HL-60 (cell line): Measurements from ENCODE around the gene SPATS2L.

Experiments
- GABPA ChIP-seq: IDR thresholded peaks from 2 replicates; pipeline ENCODE4 v1.6.1; 2012; ENCODE audit warnings: low read depth
- POLR2AphosphoS5 ChIP-seq: IDR thresholded peaks from 2 replicates; pipeline ENCODE4 v1.6.1; 2012; ENCODE audit warnings: low read depth
- TF ChIP-seq, protein P1 (sequence below): IDR thresholded peaks from one replicate; pipeline ENCODE4 v1.5.1; 2011; ENCODE audit warnings: low read length, control low read depth, inconsistent platforms; ENCODE audit not compliant: insufficient read depth
- TF ChIP-seq, protein P2 (sequence below): IDR thresholded peaks from 2 replicates; pipeline ENCODE4 v1.6.1; 2012; ENCODE audit warnings: low read depth; ENCODE audit not compliant: insufficient replicate concordance

DNA sequence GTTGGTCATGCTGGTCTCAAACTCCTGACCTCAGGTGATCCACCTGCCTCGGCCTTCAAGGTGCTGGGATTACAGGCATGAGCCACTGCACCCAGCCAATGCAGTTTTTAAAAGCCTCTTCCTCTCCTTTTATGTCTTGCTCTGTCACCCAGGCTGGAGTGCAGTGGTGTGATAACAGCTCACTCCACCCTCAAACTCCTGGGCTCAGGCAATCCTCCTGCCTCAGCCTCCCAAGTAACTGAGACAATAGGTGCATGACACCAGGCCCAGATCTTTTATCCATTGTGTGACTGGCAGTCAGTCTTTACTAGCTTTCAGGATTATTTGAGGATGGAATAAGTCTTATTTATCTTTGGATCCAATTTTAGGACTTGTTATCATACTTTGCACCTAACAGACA, 190.2 kb downstream of the SPATS2L start:
- TF ChIP-seq, protein P1, sequence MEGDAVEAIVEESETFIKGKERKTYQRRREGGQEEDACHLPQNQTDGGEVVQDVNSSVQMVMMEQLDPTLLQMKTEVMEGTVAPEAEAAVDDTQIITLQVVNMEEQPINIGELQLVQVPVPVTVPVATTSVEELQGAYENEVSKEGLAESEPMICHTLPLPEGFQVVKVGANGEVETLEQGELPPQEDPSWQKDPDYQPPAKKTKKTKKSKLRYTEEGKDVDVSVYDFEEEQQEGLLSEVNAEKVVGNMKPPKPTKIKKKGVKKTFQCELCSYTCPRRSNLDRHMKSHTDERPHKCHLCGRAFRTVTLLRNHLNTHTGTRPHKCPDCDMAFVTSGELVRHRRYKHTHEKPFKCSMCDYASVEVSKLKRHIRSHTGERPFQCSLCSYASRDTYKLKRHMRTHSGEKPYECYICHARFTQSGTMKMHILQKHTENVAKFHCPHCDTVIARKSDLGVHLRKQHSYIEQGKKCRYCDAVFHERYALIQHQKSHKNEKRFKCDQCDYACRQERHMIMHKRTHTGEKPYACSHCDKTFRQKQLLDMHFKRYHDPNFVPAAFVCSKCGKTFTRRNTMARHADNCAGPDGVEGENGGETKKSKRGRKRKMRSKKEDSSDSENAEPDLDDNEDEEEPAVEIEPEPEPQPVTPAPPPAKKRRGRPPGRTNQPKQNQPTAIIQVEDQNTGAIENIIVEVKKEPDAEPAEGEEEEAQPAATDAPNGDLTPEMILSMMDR: no peak
- TF ChIP-seq GABPA: no peak
- TF ChIP-seq POLR2AphosphoS5: no peak
- TF ChIP-seq, protein P2, sequence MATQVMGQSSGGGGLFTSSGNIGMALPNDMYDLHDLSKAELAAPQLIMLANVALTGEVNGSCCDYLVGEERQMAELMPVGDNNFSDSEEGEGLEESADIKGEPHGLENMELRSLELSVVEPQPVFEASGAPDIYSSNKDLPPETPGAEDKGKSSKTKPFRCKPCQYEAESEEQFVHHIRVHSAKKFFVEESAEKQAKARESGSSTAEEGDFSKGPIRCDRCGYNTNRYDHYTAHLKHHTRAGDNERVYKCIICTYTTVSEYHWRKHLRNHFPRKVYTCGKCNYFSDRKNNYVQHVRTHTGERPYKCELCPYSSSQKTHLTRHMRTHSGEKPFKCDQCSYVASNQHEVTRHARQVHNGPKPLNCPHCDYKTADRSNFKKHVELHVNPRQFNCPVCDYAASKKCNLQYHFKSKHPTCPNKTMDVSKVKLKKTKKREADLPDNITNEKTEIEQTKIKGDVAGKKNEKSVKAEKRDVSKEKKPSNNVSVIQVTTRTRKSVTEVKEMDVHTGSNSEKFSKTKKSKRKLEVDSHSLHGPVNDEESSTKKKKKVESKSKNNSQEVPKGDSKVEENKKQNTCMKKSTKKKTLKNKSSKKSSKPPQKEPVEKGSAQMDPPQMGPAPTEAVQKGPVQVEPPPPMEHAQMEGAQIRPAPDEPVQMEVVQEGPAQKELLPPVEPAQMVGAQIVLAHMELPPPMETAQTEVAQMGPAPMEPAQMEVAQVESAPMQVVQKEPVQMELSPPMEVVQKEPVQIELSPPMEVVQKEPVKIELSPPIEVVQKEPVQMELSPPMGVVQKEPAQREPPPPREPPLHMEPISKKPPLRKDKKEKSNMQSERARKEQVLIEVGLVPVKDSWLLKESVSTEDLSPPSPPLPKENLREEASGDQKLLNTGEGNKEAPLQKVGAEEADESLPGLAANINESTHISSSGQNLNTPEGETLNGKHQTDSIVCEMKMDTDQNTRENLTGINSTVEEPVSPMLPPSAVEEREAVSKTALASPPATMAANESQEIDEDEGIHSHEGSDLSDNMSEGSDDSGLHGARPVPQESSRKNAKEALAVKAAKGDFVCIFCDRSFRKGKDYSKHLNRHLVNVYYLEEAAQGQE: no peak
